ENCODE results near the gene MRGPRE.
"Not testable (repeated sequence)": the region's sequence is repeated elsewhere in the genome, so short reads cannot be mapped to it uniquely, and the experiment has no call there.

- TF ChIP-seq CTCF, POLR2A (IDR thresholded peaks at IDR 0.05): not testable (repeated sequence)
These were observed 25.3 kb upstream of the MRGPRE start for GRCh38 chr11:3257509-3257908.

All from esophagus squamous epithelium (tissue), 4 donors.